ENCODE results near the gene FOXN3.

GRCh38 chr14:89158701-89159100, 258.3 kb downstream of the FOXN3 start:
- TF ChIP-seq FOXK2 (IDR thresholded peaks at IDR 0.05) (no peak), SP1 (IDR thresholded peaks at IDR 0.05) (no peak), BHLHE40 (IDR thresholded peaks at IDR 0.05; ENCODE audit: borderline replicate concordance) (no peak), ZNF384 (IDR thresholded peaks at IDR 0.05) (no peak), HDGF (IDR thresholded peaks at IDR 0.05; ENCODE audit: borderline replicate concordance) (no peak), L3MBTL2 (conservative IDR thresholded peaks at IDR 0.05) (no peak)
